ENCODE measurements around the gene INPPL1.
"Not testable (repeated sequence)": the region's sequence is repeated elsewhere in the genome, so short reads cannot be mapped to it uniquely, and the experiment has no call there.

Gene INPPL1

GRCh38 chr11:72188267-72188666 lies 36.3 kb upstream of the INPPL1 start:
- Histone ChIP-seq H3K4me1 (ENCODE audit: control insufficient read depth in 1 of 2, insufficient read depth in 1 of 2, low read depth in 1 of 2, low read length in 1 of 2) (peaks cover 0 to 2% of the 10 kb centered on the region in 2 experiments), H3K4me3 (ENCODE audit: low read depth in 1 of 2, low read length in 1 of 2) (no peak overlapping the region), H3K36me3 (no peaks in the 10 kb centered on the region), H3K27me3 (no peaks in the 10 kb centered on the region), H3K27ac (no peak overlapping the region), H3K9me3 (no peaks in the 10 kb centered on the region)
- TF ChIP-seq, protein P1, sequence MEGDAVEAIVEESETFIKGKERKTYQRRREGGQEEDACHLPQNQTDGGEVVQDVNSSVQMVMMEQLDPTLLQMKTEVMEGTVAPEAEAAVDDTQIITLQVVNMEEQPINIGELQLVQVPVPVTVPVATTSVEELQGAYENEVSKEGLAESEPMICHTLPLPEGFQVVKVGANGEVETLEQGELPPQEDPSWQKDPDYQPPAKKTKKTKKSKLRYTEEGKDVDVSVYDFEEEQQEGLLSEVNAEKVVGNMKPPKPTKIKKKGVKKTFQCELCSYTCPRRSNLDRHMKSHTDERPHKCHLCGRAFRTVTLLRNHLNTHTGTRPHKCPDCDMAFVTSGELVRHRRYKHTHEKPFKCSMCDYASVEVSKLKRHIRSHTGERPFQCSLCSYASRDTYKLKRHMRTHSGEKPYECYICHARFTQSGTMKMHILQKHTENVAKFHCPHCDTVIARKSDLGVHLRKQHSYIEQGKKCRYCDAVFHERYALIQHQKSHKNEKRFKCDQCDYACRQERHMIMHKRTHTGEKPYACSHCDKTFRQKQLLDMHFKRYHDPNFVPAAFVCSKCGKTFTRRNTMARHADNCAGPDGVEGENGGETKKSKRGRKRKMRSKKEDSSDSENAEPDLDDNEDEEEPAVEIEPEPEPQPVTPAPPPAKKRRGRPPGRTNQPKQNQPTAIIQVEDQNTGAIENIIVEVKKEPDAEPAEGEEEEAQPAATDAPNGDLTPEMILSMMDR (IDR thresholded peaks at IDR 0.05) = no peak

GRCh38 chr11:72189455-72190250 lies 34.9 kb upstream of the INPPL1 start:
- H3K9me3 ChIP-seq = no peaks in the 10 kb centered on the region
- H3K36me3 ChIP-seq = no peaks in the 10 kb centered on the region
- H3K27ac ChIP-seq = no peak overlapping the region
- no peak overlapping the region for H3K4me3 ChIP-seq (ENCODE audit: low read depth in 1 of 2, low read length in 1 of 2)
- TF ChIP-seq, protein P1 (IDR thresholded peaks at IDR 0.05) = no peak
- H3K27me3 ChIP-seq = no peaks in the 10 kb centered on the region
- no peaks in the 10 kb centered on the region for H3K4me1 ChIP-seq (ENCODE audit: control insufficient read depth in 1 of 2, insufficient read depth in 1 of 2, low read depth in 1 of 2, low read length in 1 of 2)

DNA sequence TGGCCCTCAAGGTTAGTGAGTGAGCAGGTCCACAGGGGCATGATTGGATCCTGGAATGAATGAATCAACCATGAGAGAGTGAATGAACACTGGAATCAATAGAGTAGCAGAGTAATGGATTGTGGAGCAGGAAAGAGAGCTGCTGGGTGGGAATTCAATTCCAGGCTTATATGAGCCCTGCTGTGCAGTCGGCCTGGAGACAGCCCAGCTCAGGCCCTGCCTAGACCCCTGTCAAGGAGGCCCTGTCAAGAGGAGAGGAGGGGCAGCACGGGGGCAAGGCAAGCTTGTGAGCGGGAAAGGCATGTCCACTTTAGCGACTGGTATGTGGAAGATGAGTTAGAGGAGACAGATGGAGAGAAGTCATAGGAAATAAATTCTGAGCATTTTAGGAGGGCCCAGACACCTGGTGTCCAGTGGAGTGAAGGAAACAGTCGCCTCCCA lies 33.9 kb upstream of the INPPL1 start:
- no peak overlapping the region for H3K27ac ChIP-seq
- TF ChIP-seq, protein P1 (IDR thresholded peaks at IDR 0.05) = no peak
- H3K36me3 ChIP-seq = no peaks in the 10 kb centered on the region
- no peaks in the 10 kb centered on the region for H3K4me1 ChIP-seq (ENCODE audit: control insufficient read depth in 1 of 2, insufficient read depth in 1 of 2, low read depth in 1 of 2, low read length in 1 of 2)
- H3K4me3 ChIP-seq (ENCODE audit: low read depth in 1 of 2, low read length in 1 of 2) = no peak overlapping the region
- H3K9me3 ChIP-seq = no peaks in the 10 kb centered on the region
- H3K27me3 ChIP-seq = no peaks in the 10 kb centered on the region

- Histone ChIP-seq H3K9me3 (no peaks in the 10 kb centered on the region), H3K4me3 (ENCODE audit: low read depth in 1 of 2, low read length in 1 of 2) (no peak within 1 kb of the TSS), H3K27ac (no peak within 1 kb of the TSS), H3K4me1 (ENCODE audit: control insufficient read depth in 1 of 2, insufficient read depth in 1 of 2, low read depth in 1 of 2, low read length in 1 of 2) (no peaks in the 10 kb centered on the region), H3K27me3 (no peaks in the 10 kb centered on the region), H3K36me3 (no peaks in the 10 kb centered on the region)
- TF ChIP-seq, protein P1 (IDR thresholded peaks at IDR 0.05) = no peak
Measured at GRCh38 chr11:72191961-72192381, 32.6 kb upstream of the INPPL1 start, which contains the start of gene FOLR1. Gene FOLR1, plus strand, starts transcription at chr11:72192140. Its CDS starts 34 bp downstream, at chr11:72192174.

DNA sequence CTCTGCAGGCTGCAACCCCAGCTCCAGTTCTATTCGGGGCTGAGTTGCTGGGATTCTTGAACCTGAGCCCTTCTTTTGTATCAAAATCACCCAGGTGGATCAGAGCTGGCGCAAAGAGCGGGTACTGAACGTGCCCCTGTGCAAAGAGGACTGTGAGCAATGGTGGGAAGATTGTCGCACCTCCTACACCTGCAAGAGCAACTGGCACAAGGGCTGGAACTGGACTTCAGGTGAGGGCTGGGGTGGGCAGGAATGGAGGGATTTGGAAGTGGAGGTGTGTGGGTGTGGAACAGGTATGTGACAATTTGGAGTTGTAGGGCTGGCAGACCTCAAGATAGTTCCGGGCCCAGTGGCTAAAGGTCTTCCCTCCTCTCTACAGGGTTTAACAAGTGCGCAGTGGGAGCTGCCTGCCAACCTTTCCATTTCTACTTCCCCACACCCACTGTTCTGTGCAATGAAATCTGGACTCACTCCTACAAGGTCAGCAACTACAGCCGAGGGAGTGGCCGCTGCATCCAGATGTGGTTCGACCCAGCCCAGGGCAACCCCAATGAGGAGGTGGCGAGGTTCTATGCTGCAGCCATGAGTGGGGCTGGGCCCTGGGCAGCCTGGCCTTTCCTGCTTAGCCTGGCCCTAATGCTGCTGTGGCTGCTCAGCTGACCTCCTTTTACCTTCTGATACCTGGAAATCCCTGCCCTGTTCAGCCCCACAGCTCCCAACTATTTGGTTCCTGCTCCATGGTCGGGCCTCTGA lies 28.9 kb upstream of the INPPL1 start:
- no peaks in the 10 kb centered on the region for H3K9me3 ChIP-seq

GRCh38 chr11:72201445-72201844 lies 23.1 kb upstream of the INPPL1 start:
- not testable (repeated sequence) for H3K27me3 ChIP-seq; H3K27ac ChIP-seq; H3K4me3 ChIP-seq (ENCODE audit: low read depth in 1 of 2, low read length in 1 of 2); H3K4me1 ChIP-seq (ENCODE audit: control insufficient read depth in 1 of 2, insufficient read depth in 1 of 2, low read depth in 1 of 2, low read length in 1 of 2); H3K9me3 ChIP-seq; H3K36me3 ChIP-seq

More for the DNA sequence above, 28.9 kb upstream of the INPPL1 start:
- Histone ChIP-seq H3K27ac (no peak overlapping the region), H3K36me3 (no peaks in the 10 kb centered on the region), H3K4me1 (ENCODE audit: control insufficient read depth in 1 of 2, insufficient read depth in 1 of 2, low read depth in 1 of 2, low read length in 1 of 2) (no peaks in the 10 kb centered on the region), H3K4me3 (ENCODE audit: low read depth in 1 of 2, low read length in 1 of 2) (no peak overlapping the region), H3K27me3 (no peaks in the 10 kb centered on the region)
- TF ChIP-seq, protein P1 (IDR thresholded peaks at IDR 0.05) = no peak

All from neutrophil (primary cell).